ENCODE data around the gene NXPH3.

The NXPH3 gene

GRCh38 chr17:49624896-49625295, 49.2 kb downstream of the NXPH3 start:
- H3K4me3 ChIP-seq (ENCODE audit: low read depth, low read length), result no peak overlapping the region
- no peaks in the 10 kb centered on the region for H3K9me3 ChIP-seq
- H3K4me1 ChIP-seq, result peaks cover 6% of the 10 kb centered on the region
- no peaks in the 10 kb centered on the region for H3K27me3 ChIP-seq
- H3K36me3 ChIP-seq, result peaks cover 13% of the 10 kb centered on the region
- TF ChIP-seq CTCF (IDR thresholded peaks at IDR 0.05; ENCODE audit: low read depth, low read length), result no peak
- no peak for DNase-seq

- Histone ChIP-seq H3K4me3 (ENCODE audit: low read depth, low read length) (no peak overlapping the region), H3K36me3 (no peaks in the 10 kb centered on the region), H3K9me3 (no peaks in the 10 kb centered on the region), H3K27me3 (no peaks in the 10 kb centered on the region), H3K4me1 (peaks cover 9% of the 10 kb centered on the region)
- no peak for DNase-seq
- no peak for TF ChIP-seq CTCF (IDR thresholded peaks at IDR 0.05; ENCODE audit: low read depth, low read length)
Measured at GRCh38 chr17:49629447-49629846, 53.8 kb downstream of the NXPH3 start.

GRCh38 chr17:49630113-49630900, 54.6 kb downstream of the NXPH3 start:
- H3K27me3 ChIP-seq, result no peaks in the 10 kb centered on the region
- TF ChIP-seq CTCF (IDR thresholded peaks at IDR 0.05; ENCODE audit: low read depth, low read length), result no peak
- no peaks in the 10 kb centered on the region for H3K36me3 ChIP-seq
- no peaks in the 10 kb centered on the region for H3K9me3 ChIP-seq
- no peak overlapping the region for H3K4me3 ChIP-seq (ENCODE audit: low read depth, low read length)
- H3K4me1 ChIP-seq, result peaks cover 9% of the 10 kb centered on the region
- no peak for DNase-seq

GRCh38 chr17:49631496-49631895, 55.8 kb downstream of the NXPH3 start:
- TF ChIP-seq CTCF (IDR thresholded peaks at IDR 0.05; ENCODE audit: low read depth, low read length), result no peak
- H3K27me3 ChIP-seq, result no peaks in the 10 kb centered on the region
- H3K9me3 ChIP-seq, result no peaks in the 10 kb centered on the region
- no peaks in the 10 kb centered on the region for H3K36me3 ChIP-seq
- H3K4me3 ChIP-seq (ENCODE audit: low read depth, low read length), result no peak overlapping the region
- DNase-seq, result no peak
- peaks cover 9% of the 10 kb centered on the region for H3K4me1 ChIP-seq
